ENCODE measurements around the gene PRND. TPM values are rescaled to one million over a fixed set of nuclear protein-coding genes. Genes with fewer than 3 reads are reported as not detected.

The PRND gene
- total RNA-seq, 1 donor from 2014 or later: not detected

DNA sequence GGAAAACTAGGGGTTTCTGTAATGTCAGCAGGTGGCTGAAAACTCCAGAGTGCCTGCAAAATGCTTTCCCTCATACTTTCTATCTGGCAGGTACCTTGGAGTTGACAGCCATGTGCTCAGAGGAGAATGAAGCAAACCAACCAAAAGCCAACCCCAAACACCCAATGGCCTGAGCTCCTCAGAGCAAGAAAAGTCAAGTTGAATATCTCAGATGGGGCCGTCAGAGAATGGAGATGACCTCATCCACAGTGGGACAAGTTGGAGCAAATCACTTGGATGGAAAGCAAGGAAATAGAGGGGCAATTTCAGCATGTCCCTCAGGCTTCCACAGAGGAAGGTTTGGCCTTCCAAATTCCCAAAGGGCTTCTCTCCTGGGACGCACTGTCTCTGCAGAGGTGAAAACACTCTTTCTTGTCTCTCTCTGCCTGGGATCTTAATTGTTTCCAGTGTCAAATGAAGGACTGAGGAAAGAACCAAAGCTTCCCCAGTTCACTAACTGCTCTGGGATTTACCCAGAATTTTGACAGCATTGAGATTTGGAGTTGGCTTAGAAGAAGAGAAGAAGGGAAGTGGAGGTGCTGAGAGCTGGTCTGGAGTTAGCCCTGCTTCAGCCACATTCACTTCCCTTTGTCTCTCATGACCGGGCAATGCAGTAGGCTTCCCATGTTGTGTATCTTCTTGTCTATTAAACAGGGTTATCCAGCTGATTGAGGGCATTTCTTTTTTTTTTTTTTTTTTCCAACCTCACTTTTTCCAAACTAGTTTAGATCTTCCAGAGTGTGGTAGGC lies 42.2 kb downstream of the PRND start:
- no peaks in the 10 kb centered on the region for H3K27me3 ChIP-seq (ENCODE audit: control insufficient read depth, insufficient read depth, low read length)
- H3K4me3 ChIP-seq (ENCODE audit: low read depth, low read length): no peak overlapping the region
- DNase-seq (ENCODE audit: low read depth): no peak
- no peaks in the 10 kb centered on the region for H3K36me3 ChIP-seq (ENCODE audit: control insufficient read depth, insufficient read depth, low read length)
- TF ChIP-seq, protein P1, sequence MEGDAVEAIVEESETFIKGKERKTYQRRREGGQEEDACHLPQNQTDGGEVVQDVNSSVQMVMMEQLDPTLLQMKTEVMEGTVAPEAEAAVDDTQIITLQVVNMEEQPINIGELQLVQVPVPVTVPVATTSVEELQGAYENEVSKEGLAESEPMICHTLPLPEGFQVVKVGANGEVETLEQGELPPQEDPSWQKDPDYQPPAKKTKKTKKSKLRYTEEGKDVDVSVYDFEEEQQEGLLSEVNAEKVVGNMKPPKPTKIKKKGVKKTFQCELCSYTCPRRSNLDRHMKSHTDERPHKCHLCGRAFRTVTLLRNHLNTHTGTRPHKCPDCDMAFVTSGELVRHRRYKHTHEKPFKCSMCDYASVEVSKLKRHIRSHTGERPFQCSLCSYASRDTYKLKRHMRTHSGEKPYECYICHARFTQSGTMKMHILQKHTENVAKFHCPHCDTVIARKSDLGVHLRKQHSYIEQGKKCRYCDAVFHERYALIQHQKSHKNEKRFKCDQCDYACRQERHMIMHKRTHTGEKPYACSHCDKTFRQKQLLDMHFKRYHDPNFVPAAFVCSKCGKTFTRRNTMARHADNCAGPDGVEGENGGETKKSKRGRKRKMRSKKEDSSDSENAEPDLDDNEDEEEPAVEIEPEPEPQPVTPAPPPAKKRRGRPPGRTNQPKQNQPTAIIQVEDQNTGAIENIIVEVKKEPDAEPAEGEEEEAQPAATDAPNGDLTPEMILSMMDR (IDR thresholded peaks at IDR 0.05; ENCODE audit: insufficient read depth, low read length, poor library complexity, severe bottlenecking): no peak

DNA sequence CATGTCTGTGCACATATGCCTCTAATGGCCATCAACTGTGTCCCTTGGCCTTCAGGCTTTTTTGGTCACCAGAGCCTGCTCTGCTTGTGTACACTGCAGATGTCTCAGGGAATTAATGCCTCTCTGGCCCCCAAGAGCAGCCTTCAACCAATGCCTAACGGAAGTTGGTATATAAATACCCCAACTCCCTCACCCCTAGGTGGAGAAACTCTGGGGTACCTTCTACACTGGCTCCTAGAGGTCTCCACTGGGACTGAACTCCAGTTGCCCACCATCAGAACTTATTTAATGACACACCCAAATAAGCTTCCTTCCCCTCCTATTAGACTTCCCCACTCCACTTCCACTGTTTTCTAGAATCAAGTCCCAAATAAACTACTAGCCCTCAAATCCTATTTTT lies 43.1 kb downstream of the PRND start:
- TF ChIP-seq, protein P1 (IDR thresholded peaks at IDR 0.05; ENCODE audit: insufficient read depth, low read length, poor library complexity, severe bottlenecking): no peak
- DNase-seq (ENCODE audit: low read depth): no peak
- Histone ChIP-seq H3K36me3 (ENCODE audit: control insufficient read depth, insufficient read depth, low read length) (no peaks in the 10 kb centered on the region), H3K4me3 (ENCODE audit: low read depth, low read length) (no peak overlapping the region), H3K27me3 (ENCODE audit: control insufficient read depth, insufficient read depth, low read length) (no peaks in the 10 kb centered on the region)

DNA sequence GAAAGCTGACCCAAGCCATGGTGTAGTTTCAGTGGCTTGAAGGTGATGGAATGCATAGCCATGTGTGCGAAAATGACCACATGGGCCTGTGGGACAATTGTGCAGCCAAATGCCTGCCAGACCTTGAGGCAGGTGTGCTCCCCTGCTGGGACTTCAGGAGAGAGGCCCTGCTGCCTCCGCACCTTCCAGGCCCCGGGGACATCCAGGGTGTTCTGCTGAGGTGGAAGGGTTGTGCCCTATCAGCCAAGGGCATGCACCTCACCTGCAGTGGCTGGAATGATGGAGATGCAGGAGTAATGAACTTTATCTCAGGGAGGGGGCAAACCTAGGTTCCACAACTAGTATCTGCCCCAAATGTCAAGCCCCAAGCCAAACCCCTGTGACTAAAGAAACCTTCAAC lies 44.0 kb downstream of the PRND start:
- no peak overlapping the region for H3K4me3 ChIP-seq (ENCODE audit: low read depth, low read length)
- no peaks in the 10 kb centered on the region for H3K27me3 ChIP-seq (ENCODE audit: control insufficient read depth, insufficient read depth, low read length)
- H3K36me3 ChIP-seq (ENCODE audit: control insufficient read depth, insufficient read depth, low read length): no peaks in the 10 kb centered on the region
- TF ChIP-seq, protein P1 (IDR thresholded peaks at IDR 0.05; ENCODE audit: insufficient read depth, low read length, poor library complexity, severe bottlenecking): no peak
- DNase-seq (ENCODE audit: low read depth): no peak

DNA sequence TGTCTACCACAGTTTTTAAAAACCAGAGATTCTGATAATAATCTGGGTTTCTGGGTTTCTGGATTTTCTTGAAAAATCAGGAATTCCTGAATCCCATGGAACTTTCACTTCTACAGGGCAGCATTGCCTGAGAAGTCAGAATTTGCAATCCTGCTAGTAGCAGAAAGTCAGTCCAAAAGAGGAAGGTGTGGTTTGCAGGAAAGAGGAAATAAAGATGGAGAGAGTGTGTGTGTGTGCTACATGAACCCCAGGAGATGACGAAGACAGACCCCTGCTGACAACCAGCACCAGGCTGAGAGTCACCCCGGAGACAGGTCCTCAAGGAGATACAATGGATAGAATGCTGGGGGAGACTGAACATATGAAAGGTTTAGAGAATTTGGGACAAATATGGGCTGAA lies 44.9 kb downstream of the PRND start:
- no peak for DNase-seq (ENCODE audit: low read depth)
- H3K4me3 ChIP-seq (ENCODE audit: low read depth, low read length): no peak overlapping the region
- H3K27me3 ChIP-seq (ENCODE audit: control insufficient read depth, insufficient read depth, low read length): no peaks in the 10 kb centered on the region
- no peaks in the 10 kb centered on the region for H3K36me3 ChIP-seq (ENCODE audit: control insufficient read depth, insufficient read depth, low read length)
- TF ChIP-seq, protein P1 (IDR thresholded peaks at IDR 0.05; ENCODE audit: insufficient read depth, low read length, poor library complexity, severe bottlenecking): no peak

DNA sequence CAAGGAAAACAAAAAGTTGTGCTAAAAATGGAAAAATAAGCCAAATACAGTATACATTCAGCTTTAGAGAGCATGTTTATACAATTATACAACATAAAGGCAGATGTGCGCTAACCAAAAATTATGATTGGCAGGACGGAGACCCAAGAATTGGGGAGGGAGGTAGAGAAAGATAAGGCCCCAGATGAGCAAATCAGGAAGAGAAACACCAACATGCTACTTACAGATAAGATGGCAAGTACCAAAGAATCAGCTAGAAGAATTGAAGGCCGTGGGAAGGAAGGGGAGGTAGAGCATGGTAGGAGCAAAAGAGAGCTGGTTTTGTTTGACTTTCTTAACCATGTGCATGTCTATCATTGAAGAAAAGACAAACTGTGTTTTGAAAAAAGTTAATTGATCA lies 45.4 kb downstream of the PRND start:
- DNase-seq (ENCODE audit: low read depth): no peak
- TF ChIP-seq, protein P1 (IDR thresholded peaks at IDR 0.05; ENCODE audit: insufficient read depth, low read length, poor library complexity, severe bottlenecking): no peak
- no peak overlapping the region for H3K4me3 ChIP-seq (ENCODE audit: low read depth, low read length)
- no peaks in the 10 kb centered on the region for H3K36me3 ChIP-seq (ENCODE audit: control insufficient read depth, insufficient read depth, low read length)
- no peaks in the 10 kb centered on the region for H3K27me3 ChIP-seq (ENCODE audit: control insufficient read depth, insufficient read depth, low read length)

DNA sequence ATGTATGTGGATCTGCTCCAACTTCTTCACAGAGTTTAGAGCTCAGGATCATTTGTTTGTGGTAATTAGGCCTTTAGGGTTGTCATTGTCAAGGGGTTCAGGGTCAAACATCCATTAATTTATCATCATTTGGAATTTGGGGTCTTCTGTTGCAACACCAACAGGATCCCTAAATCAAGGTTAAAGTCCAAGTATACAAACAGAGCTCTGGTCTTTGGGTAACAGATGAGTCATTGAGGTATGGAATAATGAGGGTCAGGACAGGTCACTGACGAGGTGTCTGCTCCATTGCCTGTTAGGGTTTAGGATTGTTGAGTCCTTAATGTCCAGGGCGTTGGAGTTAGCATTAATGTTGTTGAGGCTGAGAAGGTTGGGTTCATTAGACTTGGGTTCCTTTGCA lies 47.6 kb downstream of the PRND start:
- TF ChIP-seq, protein P1 (IDR thresholded peaks at IDR 0.05; ENCODE audit: insufficient read depth, low read length, poor library complexity, severe bottlenecking): no peak
- Histone ChIP-seq H3K36me3 (ENCODE audit: control insufficient read depth, insufficient read depth, low read length) (no peaks in the 10 kb centered on the region), H3K27me3 (ENCODE audit: control insufficient read depth, insufficient read depth, low read length) (no peaks in the 10 kb centered on the region), H3K4me3 (ENCODE audit: low read depth, low read length) (no peak overlapping the region)
- DNase-seq (ENCODE audit: low read depth): no peak

Measured in kidney epithelial cell (primary cell).